Measurements from ENCODE around the gene FAM43A.

FAM43A gene

GRCh38 chr3:194687638-194688199 is 2.0 kb downstream of the FAM43A start:
- H3K36me3 ChIP-seq (ENCODE audit: insufficient read depth, low read length): no peaks in the 10 kb centered on the region
- H3K27ac ChIP-seq (ENCODE audit: low read depth, low read length): no peak overlapping the region
- peak overlapping the region; percentile 85 for H3K4me3 ChIP-seq (ENCODE audit: low read depth, low read length)
- H3K4me1 ChIP-seq (ENCODE audit: control insufficient read depth, insufficient read depth, low read length, unreplicated experiment): peaks cover 30% of the 10 kb centered on the region
- peaks cover 8% of the 10 kb centered on the region; the same call in 1 of the 2 replicates for H3K27me3 ChIP-seq (ENCODE audit: insufficient read depth, low read length)
- no peaks in the 10 kb centered on the region for H3K79me2 ChIP-seq (ENCODE audit: control insufficient read depth, insufficient read depth, low read length, unreplicated experiment)
- H2AFZ ChIP-seq (ENCODE audit: low read length, unreplicated experiment): peak overlapping the region; percentile 66

GRCh38 chr3:194688200-194688740 is 2.6 kb downstream of the FAM43A start:
- Histone ChIP-seq H3K4me3 (ENCODE audit: low read depth, low read length) (peak overlapping the region; percentile 85), H3K79me2 (ENCODE audit: control insufficient read depth, insufficient read depth, low read length, unreplicated experiment) (no peaks in the 10 kb centered on the region), H3K4me1 (ENCODE audit: control insufficient read depth, insufficient read depth, low read length, unreplicated experiment) (peaks cover 25% of the 10 kb centered on the region), H3K27me3 (ENCODE audit: insufficient read depth, low read length) (peaks cover 8% of the 10 kb centered on the region; the same call in 1 of the 2 replicates), H3K36me3 (ENCODE audit: insufficient read depth, low read length) (no peaks in the 10 kb centered on the region), H3K27ac (ENCODE audit: low read depth, low read length) (no peak overlapping the region), H2AFZ (ENCODE audit: low read length, unreplicated experiment) (peak overlapping the region; percentile 66)

GRCh38 chr3:194688946-194689345 is 3.3 kb downstream of the FAM43A start:
- peak overlapping the region; percentile 37 for H3K4me3 ChIP-seq (ENCODE audit: low read depth, low read length)
- no peak overlapping the region for H2AFZ ChIP-seq (ENCODE audit: low read length, unreplicated experiment)
- H3K27me3 ChIP-seq (ENCODE audit: insufficient read depth, low read length): peaks cover 8% of the 10 kb centered on the region; the same call in 1 of the 2 replicates
- H3K36me3 ChIP-seq (ENCODE audit: insufficient read depth, low read length): no peaks in the 10 kb centered on the region
- peaks cover 24% of the 10 kb centered on the region for H3K4me1 ChIP-seq (ENCODE audit: control insufficient read depth, insufficient read depth, low read length, unreplicated experiment)
- H3K27ac ChIP-seq (ENCODE audit: low read depth, low read length): peak overlapping the region; percentile 23; the same call in 1 of the 2 replicates
- H3K79me2 ChIP-seq (ENCODE audit: control insufficient read depth, insufficient read depth, low read length, unreplicated experiment): no peaks in the 10 kb centered on the region

- Histone ChIP-seq H2AFZ (ENCODE audit: low read length, unreplicated experiment) (no peak overlapping the region), H3K36me3 (ENCODE audit: insufficient read depth, low read length) (no peaks in the 10 kb centered on the region), H3K4me3 (ENCODE audit: low read depth, low read length) (peak overlapping the region; percentile 37), H3K27me3 (ENCODE audit: insufficient read depth, low read length) (peaks cover 8% of the 10 kb centered on the region; the same call in 1 of the 2 replicates), H3K27ac (ENCODE audit: low read depth, low read length) (peak overlapping the region; percentile 23; the same call in 1 of the 2 replicates), H3K79me2 (ENCODE audit: control insufficient read depth, insufficient read depth, low read length, unreplicated experiment) (no peaks in the 10 kb centered on the region), H3K4me1 (ENCODE audit: control insufficient read depth, insufficient read depth, low read length, unreplicated experiment) (peaks cover 24% of the 10 kb centered on the region)
Measured at GRCh38 chr3:194689493-194689944, 3.8 kb downstream of the FAM43A start.

GRCh38 chr3:194690501-194691372 is 5.1 kb downstream of the FAM43A start:
- no peak overlapping the region for H2AFZ ChIP-seq (ENCODE audit: low read length, unreplicated experiment)
- no peaks in the 10 kb centered on the region for H3K36me3 ChIP-seq (ENCODE audit: insufficient read depth, low read length)
- no peaks in the 10 kb centered on the region for H3K79me2 ChIP-seq (ENCODE audit: control insufficient read depth, insufficient read depth, low read length, unreplicated experiment)
- no peak overlapping the region for H3K4me3 ChIP-seq (ENCODE audit: low read depth, low read length)
- H3K4me1 ChIP-seq (ENCODE audit: control insufficient read depth, insufficient read depth, low read length, unreplicated experiment): peaks cover 24% of the 10 kb centered on the region
- H3K27ac ChIP-seq (ENCODE audit: low read depth, low read length): no peak overlapping the region
- H3K27me3 ChIP-seq (ENCODE audit: insufficient read depth, low read length): peaks cover 12% of the 10 kb centered on the region; the same call in 1 of the 2 replicates

GRCh38 chr3:194691481-194692283 is 6.0 kb downstream of the FAM43A start:
- H3K79me2 ChIP-seq (ENCODE audit: control insufficient read depth, insufficient read depth, low read length, unreplicated experiment): no peaks in the 10 kb centered on the region

GRCh38 chr3:194696702-194697101 is 11.0 kb downstream of the FAM43A start:
- no peaks in the 10 kb centered on the region for H3K79me2 ChIP-seq (ENCODE audit: control insufficient read depth, insufficient read depth, low read length, unreplicated experiment)
- no peak overlapping the region for H2AFZ ChIP-seq (ENCODE audit: low read length, unreplicated experiment)
- no peaks in the 10 kb centered on the region for H3K36me3 ChIP-seq (ENCODE audit: insufficient read depth, low read length)
- no peak overlapping the region for H3K27ac ChIP-seq (ENCODE audit: low read depth, low read length)
- H3K4me1 ChIP-seq (ENCODE audit: control insufficient read depth, insufficient read depth, low read length, unreplicated experiment): no peaks in the 10 kb centered on the region
- H3K4me3 ChIP-seq (ENCODE audit: low read depth, low read length): no peak overlapping the region
- H3K27me3 ChIP-seq (ENCODE audit: insufficient read depth, low read length): peaks cover 41% of the 10 kb centered on the region; the same call in 1 of the 2 replicates

More at GRCh38 chr3:194691481-194692283, 6.0 kb downstream of the FAM43A start:
- Histone ChIP-seq H3K4me1 (ENCODE audit: control insufficient read depth, insufficient read depth, low read length, unreplicated experiment) (peaks cover 24% of the 10 kb centered on the region), H3K27ac (ENCODE audit: low read depth, low read length) (no peak overlapping the region), H3K36me3 (ENCODE audit: insufficient read depth, low read length) (no peaks in the 10 kb centered on the region), H3K27me3 (ENCODE audit: insufficient read depth, low read length) (peaks cover 19% of the 10 kb centered on the region; the same call in 1 of the 2 replicates), H3K4me3 (ENCODE audit: low read depth, low read length) (no peak overlapping the region), H2AFZ (ENCODE audit: low read length, unreplicated experiment) (no peak overlapping the region)

GRCh38 chr3:194702545-194702944 is 16.9 kb downstream of the FAM43A start:
- Histone ChIP-seq H3K79me2 (ENCODE audit: control insufficient read depth, insufficient read depth, low read length, unreplicated experiment) (no peaks in the 10 kb centered on the region), H2AFZ (ENCODE audit: low read length, unreplicated experiment) (no peak overlapping the region), H3K27me3 (ENCODE audit: insufficient read depth, low read length) (peaks cover 27% of the 10 kb centered on the region; the same call in 1 of the 2 replicates), H3K4me1 (ENCODE audit: control insufficient read depth, insufficient read depth, low read length, unreplicated experiment) (no peaks in the 10 kb centered on the region), H3K27ac (ENCODE audit: low read depth, low read length) (no peak overlapping the region), H3K36me3 (ENCODE audit: insufficient read depth, low read length) (no peaks in the 10 kb centered on the region), H3K4me3 (ENCODE audit: low read depth, low read length) (no peak overlapping the region)

- peaks cover 11% of the 10 kb centered on the region; the same call in 1 of the 2 replicates for H3K27me3 ChIP-seq (ENCODE audit: insufficient read depth, low read length)
- no peak overlapping the region for H3K27ac ChIP-seq (ENCODE audit: low read depth, low read length)
- no peaks in the 10 kb centered on the region for H3K79me2 ChIP-seq (ENCODE audit: control insufficient read depth, insufficient read depth, low read length, unreplicated experiment)
- H2AFZ ChIP-seq (ENCODE audit: low read length, unreplicated experiment): no peak overlapping the region
- no peak overlapping the region for H3K4me3 ChIP-seq (ENCODE audit: low read depth, low read length)
- H3K36me3 ChIP-seq (ENCODE audit: insufficient read depth, low read length): no peaks in the 10 kb centered on the region
- no peaks in the 10 kb centered on the region for H3K4me1 ChIP-seq (ENCODE audit: control insufficient read depth, insufficient read depth, low read length, unreplicated experiment)
Measured at GRCh38 chr3:194705227-194705626, 19.5 kb downstream of the FAM43A start.

- Histone ChIP-seq H3K27me3 (ENCODE audit: insufficient read depth, low read length) (peaks cover 11% of the 10 kb centered on the region; the same call in 1 of the 2 replicates), H3K27ac (ENCODE audit: low read depth, low read length) (no peak overlapping the region), H3K36me3 (ENCODE audit: insufficient read depth, low read length) (no peaks in the 10 kb centered on the region), H2AFZ (ENCODE audit: low read length, unreplicated experiment) (no peak overlapping the region), H3K4me1 (ENCODE audit: control insufficient read depth, insufficient read depth, low read length, unreplicated experiment) (no peaks in the 10 kb centered on the region), H3K4me3 (ENCODE audit: low read depth, low read length) (no peak overlapping the region), H3K79me2 (ENCODE audit: control insufficient read depth, insufficient read depth, low read length, unreplicated experiment) (no peaks in the 10 kb centered on the region)
Measured at GRCh38 chr3:194705761-194706160, 20.1 kb downstream of the FAM43A start.
